Breast epithelium (tissue), 4 donors: ENCODE measurements around the gene RBFOX1. TPM values are rescaled to one million over a fixed set of nuclear protein-coding genes. Genes with fewer than 3 reads are reported as not detected.

Experiments
- DNase-seq, 2 donors: peaks; one replicate each; pipeline ENCODE4 v3.0.0-alpha.2; 2019; ENCODE audit warnings: low spot score in 2 of 2
- H3K27ac ChIP-seq, 2 donors: fragments of 200-600 bp; sonication (generic) in 1 of 2; one replicate each; pipeline ENCODE4 v1.5.1; 2016 to 2019; ENCODE audit warnings: mild to moderate bottlenecking in 1 of 2
- H3K27me3 ChIP-seq, 2 donors: fragments of 200-600 bp; sonication (generic) in 1 of 2; one replicate each; pipeline versions ENCODE4 v1.5.1 to v1.6.0; 2017 to 2019; ENCODE audit warnings: control low read depth in 1 of 2, mild to moderate bottlenecking in 1 of 2
- H3K36me3 ChIP-seq: fragments of 200-600 bp; one replicate; pipeline ENCODE4 v1.5.1; 2019
- H3K4me1 ChIP-seq, 2 donors: fragments of 200-600 bp; sonication (generic); one replicate each; pipeline ENCODE4 v1.5.1; 2016 to 2019; ENCODE audit warnings: control low read depth in 1 of 2
- H3K4me3 ChIP-seq, 3 donors: fragments of 200-600 bp; sonication (generic); 1 replicate in 2 of 3; 2 replicates in 1 of 3; pipeline ENCODE4 v1.5.1; 2016 to 2019; ENCODE audit warnings: mild to moderate bottlenecking in 3 of 3, moderate library complexity in 2 of 3
- H3K9me3 ChIP-seq, 2 donors: fragments of 200-600 bp; sonication (generic) in 1 of 2; one replicate each; pipeline ENCODE4 v1.5.1; 2016 to 2019; ENCODE audit warnings: control low read depth in 1 of 2
- CTCF ChIP-seq, 3 donors: fragments of 450-650 bp; IDR thresholded peaks; one replicate each; pipeline ENCODE4 v1.5.1; 2016 to 2017; ENCODE audit warnings: antibody characterized with exemption in 3 of 3, mild to moderate bottlenecking in 3 of 3, moderate library complexity in 3 of 3
- POLR2A ChIP-seq: fragments of 450-650 bp; IDR thresholded peaks from one replicate; pipeline ENCODE4 v1.6.1; 2016; ENCODE audit warnings: antibody characterized with exemption, mild to moderate bottlenecking, moderate library complexity
- POLR2AphosphoS5 ChIP-seq, 3 donors: sonication (generic); formaldehyde crosslinking; IDR thresholded peaks; one replicate each; pipeline ENCODE4 v1.6.1; 2017; ENCODE audit warnings: antibody characterized with exemption in 3 of 3
- intact Hi-C: fragments of 100-400 bp; cut with DNase I; formaldehyde crosslinking; loops from one replicate; pipeline ENCODE4 v1.15.1; 2023; ENCODE audit warnings: low total_unique reads
- total RNA-seq, 3 donors: library from RNA; depleted of rRNA; stranded (reverse); fragments of >200 nt; gene quantifications; one replicate each; pipeline ENCODE4 v1.1.0, GENCODE V29; 2016

Gene RBFOX1
- total RNA-seq, 3 donors from 2014 or later: 0.29 TPM; not detected in 2

DNA sequence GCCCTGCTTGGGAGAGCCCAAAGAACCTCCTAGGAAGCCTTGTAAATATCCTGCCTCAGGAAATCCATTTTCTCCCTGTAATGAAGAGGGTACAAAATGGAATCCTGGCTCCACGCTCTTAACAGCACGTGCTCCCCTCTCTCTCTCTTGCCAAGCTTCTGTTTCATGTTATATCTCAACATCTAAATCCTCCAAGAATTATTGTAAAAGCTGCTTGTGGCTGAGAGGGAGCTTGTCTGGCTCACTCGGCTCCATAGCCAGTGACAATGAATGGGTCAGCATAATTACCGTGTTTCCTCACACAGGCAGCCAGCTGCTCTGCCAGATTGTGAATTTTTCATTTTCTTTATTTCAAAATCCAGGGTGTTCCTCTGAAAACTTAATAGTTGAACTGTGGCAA lies 317.8 kb downstream of the RBFOX1 start:
- H3K27ac ChIP-seq: no peak overlapping the region
- H3K4me1 ChIP-seq: no peaks in the 10 kb centered on the region
- intact Hi-C loops: no loop called here
- no peaks in the 10 kb centered on the region for H3K9me3 ChIP-seq
- DNase-seq: no peak
- TF ChIP-seq POLR2AphosphoS5 (IDR thresholded peaks at IDR 0.05): no peak
- TF ChIP-seq POLR2A: no peak
- no peak for TF ChIP-seq CTCF (IDR thresholded peaks at IDR 0.05)
- no peak overlapping the region for H3K4me3 ChIP-seq
- no peaks in the 10 kb centered on the region for H3K27me3 ChIP-seq
- no peaks in the 10 kb centered on the region for H3K36me3 ChIP-seq

- Histone ChIP-seq H3K36me3 (no peaks in the 10 kb centered on the region), H3K4me1 (no peaks in the 10 kb centered on the region), H3K4me3 (no peak overlapping the region), H3K9me3 (no peaks in the 10 kb centered on the region), H3K27ac (no peak overlapping the region), H3K27me3 (no peaks in the 10 kb centered on the region)
- DNase-seq: no peak
- intact Hi-C loops: no loop called here
- no peak for TF ChIP-seq CTCF (IDR thresholded peaks at IDR 0.05)
- no peak for TF ChIP-seq POLR2AphosphoS5 (IDR thresholded peaks at IDR 0.05)
Measured at GRCh38 chr16:7651803-7652570, 319.3 kb downstream of the RBFOX1 start.

DNA sequence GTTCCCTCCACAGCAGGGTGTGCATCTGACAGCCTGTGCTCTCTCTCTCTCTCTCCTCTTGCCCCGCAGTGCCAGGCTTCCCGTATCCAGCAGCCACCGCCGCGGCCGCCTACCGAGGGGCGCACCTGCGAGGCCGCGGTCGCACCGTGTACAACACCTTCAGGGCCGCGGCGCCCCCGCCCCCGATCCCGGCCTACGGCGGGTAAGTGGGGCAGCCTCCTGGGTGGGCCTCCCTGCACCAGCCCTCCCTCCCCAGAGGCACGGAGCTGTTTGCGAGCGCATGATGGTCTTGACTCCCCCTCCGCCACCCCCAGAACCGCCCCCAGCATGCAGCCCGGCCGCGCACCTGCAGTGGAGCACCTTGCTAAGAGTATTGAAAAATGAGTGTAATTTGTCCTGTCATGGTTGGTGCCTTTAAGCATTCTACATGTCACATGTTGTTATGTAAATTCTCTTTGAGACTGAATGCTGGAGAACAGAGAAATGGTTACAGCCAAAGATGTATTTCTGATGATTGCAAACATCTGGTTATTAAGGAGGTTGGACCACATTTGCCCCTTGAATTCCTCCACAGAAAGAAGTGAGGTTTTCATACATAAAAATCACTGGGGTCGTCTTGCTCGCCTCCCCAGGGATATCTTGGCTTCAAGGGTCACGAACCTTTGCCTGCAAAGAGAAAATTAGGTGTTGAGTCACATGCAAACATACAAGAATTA lies 321.3 kb downstream of the RBFOX1 start:
- H3K4me1 ChIP-seq: no peaks in the 10 kb centered on the region
- H3K4me3 ChIP-seq: no peak overlapping the region
- no peaks in the 10 kb centered on the region for H3K9me3 ChIP-seq
- no peak for DNase-seq
- no peaks in the 10 kb centered on the region for H3K27me3 ChIP-seq
- intact Hi-C loops: no loop called here
- no peak overlapping the region for H3K27ac ChIP-seq
- TF ChIP-seq POLR2AphosphoS5 (IDR thresholded peaks at IDR 0.05) (no peak), CTCF (IDR thresholded peaks at IDR 0.05) (no peak), POLR2A (no peak)
- H3K36me3 ChIP-seq: no peaks in the 10 kb centered on the region

DNA sequence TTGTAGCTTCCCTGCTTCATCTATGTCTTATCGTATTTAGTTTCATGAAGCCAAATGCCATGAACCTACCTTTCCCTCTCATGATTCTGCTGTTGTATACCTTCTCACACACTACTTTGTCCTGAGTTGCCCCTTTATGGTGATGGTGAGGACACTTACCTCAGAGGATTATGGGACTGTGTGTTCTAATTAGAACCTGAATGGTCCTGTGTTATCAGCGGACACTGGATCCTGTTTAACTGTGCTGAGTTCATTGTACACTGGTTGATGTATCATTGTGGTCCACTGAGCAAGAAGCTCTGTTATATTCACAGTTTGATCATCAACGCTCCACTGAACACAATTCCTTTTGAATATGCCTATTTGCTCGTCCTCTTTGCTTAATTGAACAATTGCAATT lies 343.0 kb downstream of the RBFOX1 start:
- Histone ChIP-seq H3K27ac (no peak overlapping the region), H3K36me3 (no peaks in the 10 kb centered on the region), H3K4me3 (no peak overlapping the region), H3K27me3 (no peaks in the 10 kb centered on the region), H3K4me1 (no peaks in the 10 kb centered on the region), H3K9me3 (no peaks in the 10 kb centered on the region)
- intact Hi-C loops: no loop called here
- no peak for TF ChIP-seq CTCF (IDR thresholded peaks at IDR 0.05)
- TF ChIP-seq POLR2AphosphoS5 (IDR thresholded peaks at IDR 0.05): no peak
- TF ChIP-seq POLR2A: no peak
- DNase-seq: no peak

GRCh38 chr16:7680296-7680695 lies 347.7 kb downstream of the RBFOX1 start:
- no peak overlapping the region for H3K27ac ChIP-seq
- TF ChIP-seq CTCF (IDR thresholded peaks at IDR 0.05) (no peak), POLR2AphosphoS5 (IDR thresholded peaks at IDR 0.05) (no peak), POLR2A (no peak)
- intact Hi-C loops: no loop called here

More at GRCh38 chr16:7680296-7680695, 347.7 kb downstream of the RBFOX1 start:
- no peaks in the 10 kb centered on the region for H3K9me3 ChIP-seq
- H3K4me1 ChIP-seq: no peaks in the 10 kb centered on the region
- DNase-seq: no peak
- H3K36me3 ChIP-seq: no peaks in the 10 kb centered on the region
- H3K27me3 ChIP-seq: no peaks in the 10 kb centered on the region
- no peak overlapping the region for H3K4me3 ChIP-seq
